ENCODE data around the gene PRKN. TPM values are rescaled to one million over a fixed set of nuclear protein-coding genes. Genes with fewer than 3 reads are reported as not detected.

Gene PRKN
- total and polyA plus RNA-seq, 2 donors (not counting 1 experiment from before 2014, with no cell fraction given): 0.43 to 4.6 TPM

GRCh38 chr6:161682982-161683381 lies 1044.6 kb downstream of the PRKN start:
- Histone ChIP-seq H4K20me1 (ENCODE audit: control insufficient read depth, extremely low read depth, insufficient read depth, low read length) (no peaks in the 10 kb centered on the region), H3K27ac (ENCODE audit: insufficient read depth, low read length) (no peak overlapping the region), H3K9me3 (ENCODE audit: control insufficient read depth, insufficient read depth, low read depth, low read length) (no peaks in the 10 kb centered on the region), H3K27me3 (ENCODE audit: control insufficient read depth, insufficient read depth, low read length) (no peaks in the 10 kb centered on the region), H3K36me3 (ENCODE audit: control insufficient read depth, insufficient read depth, low read length) (no peaks in the 10 kb centered on the region), H3K4me3 (replicated peaks in 1 of 4; ENCODE audit: control extremely low read depth in 1 of 4, insufficient read depth in 1 of 4, low read depth in 3 of 4, low read length in 4 of 4) (no peak overlapping the region), H3K79me2 (ENCODE audit: control insufficient read depth, insufficient read depth, low read length) (no peaks in the 10 kb centered on the region), H3K9ac (ENCODE audit: insufficient read depth, low read length) (no peak overlapping the region), H3K4me1 (ENCODE audit: control insufficient read depth, extremely low read depth, insufficient read depth, low read length) (no peaks in the 10 kb centered on the region), H3K4me2 (ENCODE audit: extremely low read depth, insufficient read depth, low read length) (no peak overlapping the region), H2AFZ (ENCODE audit: low read length) (no peak overlapping the region)
- TF ChIP-seq EZH2 (IDR thresholded peaks at IDR 0.05; ENCODE audit: low read length, missing control alignments): no peak
- TF ChIP-seq, protein P1, sequence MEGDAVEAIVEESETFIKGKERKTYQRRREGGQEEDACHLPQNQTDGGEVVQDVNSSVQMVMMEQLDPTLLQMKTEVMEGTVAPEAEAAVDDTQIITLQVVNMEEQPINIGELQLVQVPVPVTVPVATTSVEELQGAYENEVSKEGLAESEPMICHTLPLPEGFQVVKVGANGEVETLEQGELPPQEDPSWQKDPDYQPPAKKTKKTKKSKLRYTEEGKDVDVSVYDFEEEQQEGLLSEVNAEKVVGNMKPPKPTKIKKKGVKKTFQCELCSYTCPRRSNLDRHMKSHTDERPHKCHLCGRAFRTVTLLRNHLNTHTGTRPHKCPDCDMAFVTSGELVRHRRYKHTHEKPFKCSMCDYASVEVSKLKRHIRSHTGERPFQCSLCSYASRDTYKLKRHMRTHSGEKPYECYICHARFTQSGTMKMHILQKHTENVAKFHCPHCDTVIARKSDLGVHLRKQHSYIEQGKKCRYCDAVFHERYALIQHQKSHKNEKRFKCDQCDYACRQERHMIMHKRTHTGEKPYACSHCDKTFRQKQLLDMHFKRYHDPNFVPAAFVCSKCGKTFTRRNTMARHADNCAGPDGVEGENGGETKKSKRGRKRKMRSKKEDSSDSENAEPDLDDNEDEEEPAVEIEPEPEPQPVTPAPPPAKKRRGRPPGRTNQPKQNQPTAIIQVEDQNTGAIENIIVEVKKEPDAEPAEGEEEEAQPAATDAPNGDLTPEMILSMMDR (conservative IDR thresholded peaks at IDR 0.05 in 1 of 2, IDR thresholded peaks at IDR 0.05 in 1 of 2; ENCODE audit: low read depth in 1 of 2, low read length in 2 of 2): no peak
- DNase-seq (ENCODE audit: low read depth in 2 of 2): no peak

- Histone ChIP-seq H3K36me3 (ENCODE audit: control insufficient read depth, insufficient read depth, low read length) (no peaks in the 10 kb centered on the region), H3K4me3 (replicated peaks in 1 of 4; ENCODE audit: control extremely low read depth in 1 of 4, insufficient read depth in 1 of 4, low read depth in 3 of 4, low read length in 4 of 4) (no peak overlapping the region), H3K79me2 (ENCODE audit: control insufficient read depth, insufficient read depth, low read length) (no peaks in the 10 kb centered on the region), H2AFZ (ENCODE audit: low read length) (no peak overlapping the region), H3K9ac (ENCODE audit: insufficient read depth, low read length) (no peak overlapping the region), H3K27ac (ENCODE audit: insufficient read depth, low read length) (no peak overlapping the region), H3K9me3 (ENCODE audit: control insufficient read depth, insufficient read depth, low read depth, low read length) (no peaks in the 10 kb centered on the region), H3K4me2 (ENCODE audit: extremely low read depth, insufficient read depth, low read length) (no peak overlapping the region), H3K27me3 (ENCODE audit: control insufficient read depth, insufficient read depth, low read length) (no peaks in the 10 kb centered on the region), H4K20me1 (ENCODE audit: control insufficient read depth, extremely low read depth, insufficient read depth, low read length) (no peaks in the 10 kb centered on the region), H3K4me1 (ENCODE audit: control insufficient read depth, extremely low read depth, insufficient read depth, low read length) (no peaks in the 10 kb centered on the region)
- no peak for TF ChIP-seq EZH2 (IDR thresholded peaks at IDR 0.05; ENCODE audit: low read length, missing control alignments)
- TF ChIP-seq, protein P1 (conservative IDR thresholded peaks at IDR 0.05 in 1 of 2, IDR thresholded peaks at IDR 0.05 in 1 of 2; ENCODE audit: low read depth in 1 of 2, low read length in 2 of 2): no peak
- DNase-seq (ENCODE audit: low read depth in 2 of 2): no peak
Measured at GRCh38 chr6:161679980-161680538, 1047.5 kb downstream of the PRKN start.

DNA sequence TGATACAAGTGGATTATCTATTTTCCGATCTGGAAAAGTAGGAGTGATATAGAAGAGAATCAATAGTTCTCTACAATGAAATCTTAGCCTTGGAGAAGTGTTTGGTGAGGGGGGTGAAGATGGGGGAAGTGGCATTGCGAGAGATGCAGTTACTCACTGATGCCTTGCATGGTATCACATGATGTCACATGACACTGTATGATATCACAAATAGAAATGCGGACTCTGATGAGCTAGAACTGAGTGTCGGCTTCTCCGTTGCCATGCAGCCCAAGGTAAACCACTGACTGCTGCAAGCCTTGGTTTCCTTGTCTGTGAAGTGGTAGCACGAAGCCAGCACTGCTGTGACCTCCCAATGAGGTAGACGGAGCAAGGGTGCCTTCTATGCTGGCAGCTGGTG lies 1050.4 kb downstream of the PRKN start:
- Histone ChIP-seq H3K36me3 (ENCODE audit: control insufficient read depth, insufficient read depth, low read length) (no peaks in the 10 kb centered on the region), H3K79me2 (ENCODE audit: control insufficient read depth, insufficient read depth, low read length) (no peaks in the 10 kb centered on the region), H3K9me3 (ENCODE audit: control insufficient read depth, insufficient read depth, low read depth, low read length) (no peaks in the 10 kb centered on the region), H3K4me3 (replicated peaks in 1 of 4; ENCODE audit: control extremely low read depth in 1 of 4, insufficient read depth in 1 of 4, low read depth in 3 of 4, low read length in 4 of 4) (no peak overlapping the region), H3K4me1 (ENCODE audit: control insufficient read depth, extremely low read depth, insufficient read depth, low read length) (no peaks in the 10 kb centered on the region), H3K4me2 (ENCODE audit: extremely low read depth, insufficient read depth, low read length) (no peak overlapping the region), H3K27ac (ENCODE audit: insufficient read depth, low read length) (no peak overlapping the region), H2AFZ (ENCODE audit: low read length) (no peak overlapping the region), H4K20me1 (ENCODE audit: control insufficient read depth, extremely low read depth, insufficient read depth, low read length) (no peaks in the 10 kb centered on the region), H3K27me3 (ENCODE audit: control insufficient read depth, insufficient read depth, low read length) (no peaks in the 10 kb centered on the region), H3K9ac (ENCODE audit: insufficient read depth, low read length) (no peak overlapping the region)
- no peak for DNase-seq (ENCODE audit: low read depth in 2 of 2)
- TF ChIP-seq, protein P1 (conservative IDR thresholded peaks at IDR 0.05 in 1 of 2, IDR thresholded peaks at IDR 0.05 in 1 of 2; ENCODE audit: low read depth in 1 of 2, low read length in 2 of 2): no peak

Measured in fibroblast of lung (primary cell).